Measurements from ENCODE around the gene RASA3.

Gene RASA3

DNA sequence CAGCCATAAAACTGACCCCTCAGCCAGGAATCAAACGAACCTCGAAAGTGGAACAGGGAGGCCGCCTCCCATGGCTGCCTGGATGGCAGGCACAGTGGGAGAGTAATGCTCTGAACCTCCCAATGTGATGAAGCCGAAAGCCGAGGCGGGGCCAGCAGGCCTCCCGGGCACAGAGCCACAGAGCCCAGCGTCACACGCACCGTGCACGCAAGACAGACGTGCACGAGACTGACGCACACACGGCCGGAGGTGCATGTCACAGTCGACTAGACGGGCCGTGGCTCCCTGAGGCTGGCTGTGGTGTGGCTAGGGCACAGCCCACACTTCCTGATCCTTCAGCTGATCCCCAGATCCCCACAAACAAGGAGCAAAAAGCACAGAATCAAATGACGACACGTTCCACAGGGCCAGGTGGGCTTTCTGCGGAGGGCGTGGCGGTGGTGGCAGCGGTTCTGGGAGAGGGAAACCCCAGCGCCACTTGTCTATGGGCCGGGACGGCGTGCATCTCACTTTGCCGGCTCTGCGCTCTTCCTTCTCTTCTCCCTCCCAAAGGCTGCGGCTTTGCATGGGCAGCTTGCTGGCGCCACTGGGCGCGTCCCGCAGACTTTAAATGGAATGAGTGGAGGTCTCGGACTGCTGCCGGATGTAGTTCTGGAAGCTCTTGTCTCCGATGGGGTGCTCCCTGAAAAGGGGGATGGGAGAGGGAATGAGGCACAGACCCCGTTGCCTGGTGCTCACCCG is 153.5 kb downstream of the RASA3 start:
- no peak for TF ChIP-seq GATA3 (IDR thresholded peaks at IDR 0.05; ENCODE audit: low read depth, low read length)
- no peak for TF ChIP-seq GATA2 (IDR thresholded peaks at IDR 0.05; ENCODE audit: low read depth, low read length)

- TF ChIP-seq GATA3 (IDR thresholded peaks at IDR 0.05; ENCODE audit: low read depth, low read length): no peak
- TF ChIP-seq GATA2 (IDR thresholded peaks at IDR 0.05; ENCODE audit: low read depth, low read length): no peak
Observed at GRCh38 chr13:113977976-113978375, 154.4 kb downstream of the RASA3 start.

GRCh38 chr13:113976711-113977684 is 155.4 kb downstream of the RASA3 start:
- no peak for TF ChIP-seq GATA3 (IDR thresholded peaks at IDR 0.05; ENCODE audit: low read depth, low read length)
- TF ChIP-seq GATA2 (IDR thresholded peaks at IDR 0.05; ENCODE audit: low read depth, low read length): no peak

GRCh38 chr13:113975416-113975815 is 157.0 kb downstream of the RASA3 start:
- no peak for TF ChIP-seq GATA2 (IDR thresholded peaks at IDR 0.05; ENCODE audit: low read depth, low read length)
- TF ChIP-seq GATA3 (IDR thresholded peaks at IDR 0.05; ENCODE audit: low read depth, low read length): no peak

DNA sequence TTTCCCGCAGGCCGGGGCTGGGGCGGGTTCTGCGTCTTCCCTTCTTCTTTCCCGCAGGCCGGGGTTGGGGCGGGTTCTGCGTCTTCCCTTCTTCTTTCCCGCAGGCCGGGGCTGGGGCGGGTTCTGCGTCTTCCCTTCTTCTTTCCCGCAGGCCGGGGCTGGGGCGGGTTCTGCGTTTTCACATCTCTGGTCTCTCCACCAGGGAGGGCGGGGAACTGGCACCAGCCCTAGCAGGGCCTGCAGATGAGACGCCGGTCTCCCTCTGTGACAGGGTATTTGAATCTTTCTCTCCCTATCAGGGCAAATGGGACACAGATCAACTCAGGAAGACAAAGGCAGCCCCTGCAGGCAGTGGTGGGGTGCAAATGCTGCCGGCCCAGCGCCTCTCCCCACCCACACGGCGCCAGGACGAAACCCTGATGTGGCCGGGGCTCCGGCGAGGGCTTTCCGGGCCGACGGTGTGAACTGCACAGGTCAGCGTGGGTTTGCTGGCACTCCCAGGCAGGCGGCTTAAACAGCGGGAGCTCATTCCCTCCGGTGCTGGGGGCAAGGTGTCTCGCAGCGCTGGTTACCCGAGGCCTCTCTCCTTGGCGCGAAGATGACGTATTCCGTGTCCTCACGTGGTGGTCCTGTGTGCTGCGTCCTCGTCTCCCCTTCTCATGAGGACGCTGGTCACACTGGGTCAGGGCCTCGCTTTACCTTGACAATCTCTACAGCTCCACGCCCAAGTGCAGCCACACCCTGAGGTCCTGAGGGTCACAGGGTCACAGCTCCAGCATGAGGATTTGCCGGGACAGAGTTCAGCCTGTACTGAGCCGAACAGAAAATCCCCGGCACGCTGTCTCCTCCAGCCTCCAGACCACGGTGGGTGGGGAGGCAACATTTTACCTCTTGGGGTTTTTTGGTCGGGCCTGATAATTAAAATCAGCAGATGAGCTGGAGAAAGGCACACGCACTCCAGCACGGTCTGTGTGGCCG is 157.8 kb downstream of the RASA3 start:
- TF ChIP-seq GATA2 (IDR thresholded peaks at IDR 0.05; ENCODE audit: low read depth, low read length) (no peak), GATA3 (IDR thresholded peaks at IDR 0.05; ENCODE audit: low read depth, low read length) (no peak)

- TF ChIP-seq GATA2 (IDR thresholded peaks at IDR 0.05; ENCODE audit: low read depth, low read length) (no peak), GATA3 (IDR thresholded peaks at IDR 0.05; ENCODE audit: low read depth, low read length) (no peak)
Observed at GRCh38 chr13:113973218-113974164, 158.9 kb downstream of the RASA3 start, which contains the start of gene C13orf46. TSS of gene C13orf46 (minus strand) at chr13:113974076. CDS start at chr13:113973997, 79 bp downstream.

DNA sequence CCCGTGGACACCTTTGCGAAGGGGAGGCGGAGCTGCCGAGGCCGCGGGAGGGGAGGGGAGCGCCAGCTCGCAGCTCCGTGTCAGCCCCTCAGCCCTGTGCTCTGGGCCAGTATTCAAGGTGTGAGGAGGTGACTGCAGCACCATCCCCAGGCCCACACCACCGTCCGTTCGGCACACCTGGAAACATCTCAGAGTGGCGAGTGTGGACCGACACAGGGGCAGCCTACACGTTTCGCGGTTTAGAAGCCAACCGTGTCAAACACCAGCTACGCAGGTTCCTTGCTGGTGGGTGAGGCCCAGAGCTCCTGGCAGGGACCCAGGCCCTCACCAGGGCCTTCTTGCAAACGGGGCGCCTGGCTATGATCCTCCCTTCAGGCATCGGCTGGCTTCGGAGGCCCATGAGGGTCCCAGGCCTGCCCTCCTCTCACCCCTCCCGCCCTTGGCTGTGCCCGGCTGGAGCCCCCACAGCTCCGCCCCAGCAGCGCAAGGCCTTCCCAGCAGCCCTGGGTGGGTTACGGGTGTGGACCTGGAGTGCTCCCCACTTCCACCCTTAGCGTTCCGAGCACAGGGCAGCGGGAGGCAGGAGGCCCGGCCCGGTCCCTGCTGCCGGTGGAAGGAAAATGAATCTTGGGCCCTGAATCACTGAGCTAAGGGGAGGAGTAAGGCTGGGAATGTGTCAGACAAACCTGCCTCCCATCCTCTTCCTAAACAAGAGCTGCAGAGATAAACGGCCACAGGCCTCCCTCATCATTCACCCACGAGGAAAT is 159.8 kb downstream of the RASA3 start:
- TF ChIP-seq GATA3 (IDR thresholded peaks at IDR 0.05; ENCODE audit: low read depth, low read length) (no peak), GATA2 (IDR thresholded peaks at IDR 0.05; ENCODE audit: low read depth, low read length) (no peak)

DNA sequence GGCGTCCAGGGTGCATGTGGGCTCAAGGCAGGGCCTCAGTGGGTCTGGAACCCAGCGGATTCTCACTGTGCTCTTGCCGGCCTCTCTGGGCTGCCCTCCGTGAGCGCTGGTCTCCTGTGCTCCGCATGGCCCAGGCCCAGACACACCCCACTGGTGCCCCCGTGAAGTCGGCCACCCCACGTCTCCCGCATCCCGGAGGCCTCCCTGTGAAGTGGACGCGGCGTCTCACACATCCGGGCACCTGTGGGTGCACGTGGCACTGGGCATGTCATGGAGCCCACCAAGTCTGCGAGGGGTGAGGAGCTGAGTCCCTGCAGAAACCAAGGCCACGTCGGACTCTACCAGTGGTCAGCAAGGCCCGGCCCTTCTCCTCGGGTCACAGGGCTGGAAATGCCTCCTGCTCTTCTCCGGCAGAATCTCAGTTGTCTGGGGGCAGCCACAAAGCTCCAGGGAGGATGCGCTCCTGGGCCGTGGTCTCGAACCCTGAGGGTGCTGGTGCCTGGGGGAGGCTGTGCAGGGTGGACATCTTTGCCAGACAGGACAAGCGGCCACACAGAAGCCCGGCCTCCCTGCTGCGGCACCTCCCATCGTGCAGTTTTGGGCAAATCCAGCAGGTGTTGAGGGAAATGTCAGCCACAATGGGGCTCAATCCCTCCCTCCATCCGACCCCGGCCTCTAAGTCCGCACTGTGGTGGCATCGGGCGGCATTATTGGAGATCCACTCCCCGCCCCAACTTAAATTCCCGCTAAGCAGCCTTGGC is 160.8 kb downstream of the RASA3 start:
- no peak for TF ChIP-seq GATA3 (IDR thresholded peaks at IDR 0.05; ENCODE audit: low read depth, low read length)
- TF ChIP-seq GATA2 (IDR thresholded peaks at IDR 0.05; ENCODE audit: low read depth, low read length): no peak

GRCh38 chr13:113970810-113971470 is 161.5 kb downstream of the RASA3 start:
- no peak for TF ChIP-seq GATA3 (IDR thresholded peaks at IDR 0.05; ENCODE audit: low read depth, low read length)
- TF ChIP-seq GATA2 (IDR thresholded peaks at IDR 0.05; ENCODE audit: low read depth, low read length): no peak

DNA sequence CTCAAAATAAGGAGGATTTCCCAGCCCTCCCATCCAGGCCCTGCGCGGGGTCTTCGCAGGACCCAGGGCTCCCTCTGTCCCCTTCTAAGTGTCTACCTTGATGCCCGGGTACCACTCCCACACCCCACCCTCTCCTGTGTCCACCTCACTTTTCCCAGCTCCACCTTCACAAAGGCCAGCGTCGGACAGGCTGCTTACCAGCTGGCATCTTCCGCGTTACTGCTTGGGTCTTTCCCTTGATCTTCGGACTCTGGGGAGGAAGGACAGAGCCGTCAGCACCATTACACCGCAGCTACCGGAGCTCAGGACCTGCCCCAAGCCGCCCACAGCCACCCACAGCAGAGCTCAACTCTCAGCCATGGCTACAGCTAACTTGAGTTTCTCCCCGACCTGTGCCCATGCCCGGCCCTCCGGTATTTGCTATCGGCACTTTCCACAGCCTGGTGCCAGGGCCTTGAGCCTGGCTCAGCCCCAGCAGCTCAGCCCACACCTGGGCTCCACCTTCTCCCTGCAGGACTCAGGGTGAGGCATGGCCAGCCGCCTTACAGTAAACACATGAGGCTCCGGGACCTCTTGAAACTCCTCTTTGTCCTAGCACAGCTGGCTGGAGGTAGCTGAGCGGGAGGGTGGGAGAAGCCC is 162.3 kb downstream of the RASA3 start:
- TF ChIP-seq GATA2 (IDR thresholded peaks at IDR 0.05; ENCODE audit: low read depth, low read length) (no peak), GATA3 (IDR thresholded peaks at IDR 0.05; ENCODE audit: low read depth, low read length) (no peak)
